Thymus (tissue), 11 donors: Measurements from ENCODE around the gene COG5. TPM values are rescaled to one million over a fixed set of nuclear protein-coding genes. Genes with fewer than 3 reads are reported as not detected.

Experiments used
- DNase-seq, 9 donors: peaks; one replicate each; pipeline ENCODE4 v3.0.0-alpha.2; 2013; ENCODE audit warnings: low spot score in 9 of 9, low read depth in 6 of 9, missing footprints in 1 of 9
- H3K27ac ChIP-seq, 2 donors: one replicate each; pipeline ENCODE4 v1.5.1; 2013; ENCODE audit warnings: control low read depth in 1 of 2, low read depth in 1 of 2, low read length in 1 of 2, mild to moderate bottlenecking in 1 of 2, moderate library complexity in 1 of 2
- H3K27me3 ChIP-seq, 2 donors: one replicate each; pipeline ENCODE4 v1.5.1; 2013; ENCODE audit warnings: low read length in 1 of 2; ENCODE audit not compliant: control insufficient read depth in 2 of 2, insufficient read depth in 1 of 2
- H3K36me3 ChIP-seq, 2 donors: one replicate each; pipeline ENCODE4 v1.5.1; 2013; ENCODE audit warnings: low read length in 1 of 2, mild to moderate bottlenecking in 1 of 2, moderate library complexity in 1 of 2; ENCODE audit not compliant: control insufficient read depth in 2 of 2, insufficient read depth in 2 of 2
- H3K4me1 ChIP-seq, 2 donors: one replicate each; pipeline ENCODE4 v1.5.1; 2013; ENCODE audit warnings: low read length in 2 of 2; ENCODE audit not compliant: control insufficient read depth in 2 of 2, insufficient read depth in 2 of 2
- H3K4me3 ChIP-seq, 2 donors: one replicate each; pipeline ENCODE4 v1.5.1; 2013; ENCODE audit warnings: low read length in 2 of 2, control low read depth in 1 of 2, mild to moderate bottlenecking in 1 of 2
- H3K9me3 ChIP-seq, 2 donors: one replicate each; pipeline ENCODE4 v1.5.1; 2013; ENCODE audit warnings: low read length in 1 of 2, mild to moderate bottlenecking in 1 of 2; ENCODE audit not compliant: control insufficient read depth in 2 of 2, insufficient read depth in 1 of 2
- WGBS: extraction: QIAGEN DNeasy Blood & Tissue Kit; methylation state at CpG from one replicate; pipeline ENCODE4 v1.1.7; 2013; 5-methylcytosine and 5-hydroxymethylcytosine counted together
- polyA plus RNA-seq: library from polyadenylated mRNA; stranded (reverse); fragments of 200-250 nt; gene quantifications from one replicate; pipeline ENCODE4 v1.2.3, GENCODE V29; 2013
- total RNA-seq: library from RNA; stranded (reverse); fragments of 120-200 nt; gene quantifications from one replicate; pipeline ENCODE4 v1.2.4, GENCODE V29; 2013
- donor health status: healthy.

The COG5 gene
- total and polyA plus RNA-seq, 2 donors: 8.7 to 25.2 TPM

DNA sequence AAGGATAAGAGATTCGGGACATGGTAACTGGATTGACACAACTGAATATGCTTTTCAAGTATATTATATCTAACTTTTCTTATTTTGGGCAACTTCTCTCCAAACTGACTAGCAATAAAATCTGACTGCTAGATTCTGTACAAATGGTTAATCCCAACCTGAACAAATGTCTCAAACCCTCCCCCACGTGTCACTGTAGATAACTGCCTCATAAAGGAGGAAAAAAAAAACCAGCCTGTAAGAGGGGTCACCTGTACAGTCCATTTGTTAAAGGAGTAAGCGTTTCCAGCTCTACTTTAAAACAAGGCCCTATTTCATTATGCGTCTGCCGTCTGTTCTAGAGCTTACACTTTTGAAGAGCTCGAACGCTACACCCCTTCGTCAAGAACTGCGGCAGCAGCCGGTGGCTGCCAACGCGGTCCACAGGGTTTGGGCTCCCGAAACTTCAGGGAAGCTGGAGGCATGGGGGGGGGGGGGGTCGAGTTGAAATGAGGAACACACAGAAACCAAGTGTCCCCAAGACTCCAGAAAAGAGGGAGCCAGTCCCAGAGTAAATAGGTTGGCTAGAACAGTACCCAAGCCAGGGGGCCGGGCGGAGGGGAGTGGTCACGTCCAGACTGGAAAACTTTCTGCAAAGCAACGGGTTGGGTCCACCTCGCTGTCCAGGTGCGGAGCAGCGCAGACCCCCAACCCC, 492 bp downstream of the COG5 start:
- no peaks in the 10 kb centered on the region for H3K4me1 ChIP-seq
- 5% methylated on average over 21 of the region's 21 CpGs for WGBS
- DNase-seq: peak in 2 of 9 donors; percentile 15 to 50

DNA sequence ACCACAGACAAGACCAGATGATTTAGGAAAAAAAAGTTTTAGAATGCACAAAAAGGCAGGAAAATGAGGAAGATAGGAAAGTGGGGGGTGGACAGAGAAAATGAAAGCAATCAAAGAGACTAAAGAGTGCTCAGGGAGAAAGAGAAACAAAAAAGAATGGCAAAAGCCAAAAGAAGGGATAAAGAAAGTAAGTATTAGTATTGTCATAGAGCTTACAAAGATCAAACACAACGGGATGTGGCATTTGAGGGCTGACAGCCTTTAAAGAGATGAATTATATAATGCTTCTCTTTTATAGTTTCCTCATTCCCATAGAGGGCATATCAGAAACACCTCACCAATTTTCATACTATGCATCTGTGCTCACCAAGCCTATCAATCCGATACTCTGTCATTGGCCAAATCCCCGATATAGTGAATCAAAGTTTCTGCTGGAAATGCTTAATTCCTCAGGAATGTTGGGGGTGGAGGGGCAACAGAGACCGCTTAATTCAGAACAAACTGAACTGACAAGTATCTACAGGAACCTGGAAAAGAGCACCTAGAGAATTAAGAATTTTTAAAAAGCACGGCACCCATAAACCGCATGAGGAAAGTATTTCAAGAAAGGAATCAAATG, 2.7 kb downstream of the COG5 start:
- WGBS: 83% methylated on average over 6 of the region's 6 CpGs
- Histone ChIP-seq H3K36me3 (peaks cover 8 to 9% of the 10 kb centered on the region in 2 donors), H3K4me3 (no peak overlapping the region), H3K27me3 (no peaks in the 10 kb centered on the region), H3K4me1 (no peaks in the 10 kb centered on the region), H3K9me3 (no peaks in the 10 kb centered on the region), H3K27ac (no peak overlapping the region)
- peak in 1 of 9 donors; percentile 35 for DNase-seq

More for the DNA sequence above, 492 bp downstream of the COG5 start:
- H3K9me3 ChIP-seq: no peaks in the 10 kb centered on the region
- H3K27ac ChIP-seq: peak overlapping the region; percentile 80 to 85
- no peaks in the 10 kb centered on the region for H3K36me3 ChIP-seq
- H3K4me3 ChIP-seq: peak overlapping the region; percentile 79 to 81
- no peaks in the 10 kb centered on the region for H3K27me3 ChIP-seq

DNA sequence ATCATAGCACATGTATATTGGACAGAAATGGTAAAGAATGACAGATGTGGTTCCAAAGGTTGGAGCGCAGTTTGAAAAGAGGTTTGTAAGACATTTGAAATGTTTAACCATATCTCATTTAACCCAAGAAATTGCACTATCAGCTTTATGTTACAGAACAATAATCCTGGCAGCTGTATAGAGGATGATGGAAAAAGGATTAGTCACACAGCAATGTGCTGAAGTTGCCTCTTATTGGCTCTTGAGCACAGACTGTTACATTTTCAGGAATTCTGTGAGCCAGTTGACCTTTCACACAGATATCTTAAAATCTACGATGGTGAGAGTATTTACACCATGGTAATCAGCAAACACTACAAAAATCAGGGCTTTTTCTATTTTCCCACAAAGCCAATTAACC, 3.9 kb downstream of the COG5 start:
- H3K36me3 ChIP-seq: peaks cover 10 to 14% of the 10 kb centered on the region in 2 donors
- H3K27me3 ChIP-seq: no peaks in the 10 kb centered on the region
- no peak overlapping the region for H3K27ac ChIP-seq
- H3K4me3 ChIP-seq: no peak overlapping the region
- H3K9me3 ChIP-seq: no peaks in the 10 kb centered on the region
- WGBS: 92% methylated on average over 2 of the region's 2 CpGs
- H3K4me1 ChIP-seq: no peaks in the 10 kb centered on the region
- no peak for DNase-seq

DNA sequence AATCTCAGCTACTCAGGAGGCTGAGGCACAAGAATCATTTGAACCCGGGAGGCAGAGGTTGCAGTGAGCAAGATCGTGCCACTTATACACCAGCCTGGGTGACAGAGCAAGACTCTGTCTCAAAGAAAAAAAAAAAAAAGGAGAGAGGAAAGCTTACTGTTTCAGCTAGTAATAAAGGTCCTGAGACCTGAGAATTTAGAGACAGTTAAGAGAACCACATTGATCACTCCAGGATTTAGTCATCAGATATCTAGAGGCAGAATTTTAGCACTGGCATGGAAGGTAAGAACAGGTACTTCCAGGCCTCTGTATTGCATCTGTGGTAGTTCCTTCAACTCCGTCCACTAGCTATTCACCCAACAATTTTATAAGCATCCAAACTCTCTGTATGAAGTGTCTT, 7.8 kb downstream of the COG5 start:
- H3K36me3 ChIP-seq: peaks cover 19 to 25% of the 10 kb centered on the region in 2 donors
- WGBS: 100% methylated on average over 3 of the region's 3 CpGs
- no peak for DNase-seq

DNA sequence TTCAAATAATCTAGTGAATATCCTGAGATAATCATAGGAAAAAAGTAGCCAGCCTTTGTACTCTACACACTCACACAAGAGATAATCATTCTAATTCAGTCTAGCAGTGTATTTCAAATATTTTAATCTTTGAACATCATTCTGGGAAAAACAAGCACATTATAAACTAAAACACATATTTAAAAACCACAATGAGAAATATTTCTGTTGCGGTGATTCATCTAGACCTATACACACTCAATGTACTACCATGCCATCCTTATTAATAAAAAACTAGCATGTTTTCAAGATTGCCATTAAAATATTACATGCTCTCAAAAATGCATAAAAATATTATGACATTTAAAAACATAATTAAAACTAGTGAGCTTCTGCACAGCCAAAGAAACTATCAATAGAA, 11.8 kb downstream of the COG5 start:
- Histone ChIP-seq H3K4me3 (no peak overlapping the region), H3K27me3 (no peaks in the 10 kb centered on the region), H3K9me3 (no peaks in the 10 kb centered on the region), H3K36me3 (peaks cover 22 to 26% of the 10 kb centered on the region in 2 donors), H3K27ac (no peak overlapping the region), H3K4me1 (no peaks in the 10 kb centered on the region)
- 100% methylated on average over 1 of the region's 1 CpG for WGBS
- DNase-seq: no peak

More for the DNA sequence above, 7.8 kb downstream of the COG5 start:
- Histone ChIP-seq H3K27me3 (no peaks in the 10 kb centered on the region), H3K9me3 (no peaks in the 10 kb centered on the region), H3K4me1 (no peaks in the 10 kb centered on the region), H3K4me3 (no peak overlapping the region), H3K27ac (no peak overlapping the region)

DNA sequence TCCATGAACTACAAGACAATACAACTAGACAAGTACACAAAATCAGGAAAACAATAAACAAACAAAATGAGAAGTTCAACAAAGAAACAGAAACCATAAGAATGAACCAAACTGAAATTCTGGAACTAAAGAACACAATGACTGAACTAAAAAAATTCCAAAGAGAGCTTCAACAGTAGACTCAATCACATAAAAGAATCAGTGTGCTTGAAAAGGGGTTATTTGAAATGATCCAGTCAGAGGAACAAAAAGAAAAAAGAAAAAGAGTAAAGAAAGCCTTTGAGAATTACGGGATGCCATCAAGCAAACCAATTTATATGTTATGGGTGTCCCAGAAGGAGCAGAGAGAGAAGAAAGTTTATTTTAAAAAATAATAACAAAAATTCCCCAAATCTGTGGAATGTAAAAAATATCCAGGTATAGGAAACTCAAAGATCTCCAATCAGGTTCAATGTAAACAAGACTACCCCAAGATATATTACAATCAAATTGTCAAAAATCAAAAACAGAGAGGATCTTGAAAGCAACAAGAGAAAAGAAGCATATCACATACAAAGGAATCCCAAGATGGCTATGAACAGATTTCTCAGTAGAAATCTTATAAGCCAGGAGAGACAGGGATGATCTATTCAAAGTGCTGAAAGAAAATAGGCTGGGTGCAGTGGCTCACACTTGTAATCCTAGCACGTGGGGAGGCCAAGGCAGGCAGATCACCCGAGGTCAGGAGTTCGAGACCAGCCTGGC, 18.7 kb downstream of the COG5 start:
- no peaks in the 10 kb centered on the region for H3K27me3 ChIP-seq
- peaks cover 1 to 10% of the 10 kb centered on the region in 2 donors for H3K9me3 ChIP-seq
- DNase-seq: no peak
- peaks cover 22% of the 10 kb centered on the region in 2 donors for H3K36me3 ChIP-seq
- no peak overlapping the region for H3K27ac ChIP-seq
- no peak overlapping the region for H3K4me3 ChIP-seq
- no peaks in the 10 kb centered on the region for H3K4me1 ChIP-seq
- WGBS: 98% methylated on average over 4 of the region's 4 CpGs

DNA sequence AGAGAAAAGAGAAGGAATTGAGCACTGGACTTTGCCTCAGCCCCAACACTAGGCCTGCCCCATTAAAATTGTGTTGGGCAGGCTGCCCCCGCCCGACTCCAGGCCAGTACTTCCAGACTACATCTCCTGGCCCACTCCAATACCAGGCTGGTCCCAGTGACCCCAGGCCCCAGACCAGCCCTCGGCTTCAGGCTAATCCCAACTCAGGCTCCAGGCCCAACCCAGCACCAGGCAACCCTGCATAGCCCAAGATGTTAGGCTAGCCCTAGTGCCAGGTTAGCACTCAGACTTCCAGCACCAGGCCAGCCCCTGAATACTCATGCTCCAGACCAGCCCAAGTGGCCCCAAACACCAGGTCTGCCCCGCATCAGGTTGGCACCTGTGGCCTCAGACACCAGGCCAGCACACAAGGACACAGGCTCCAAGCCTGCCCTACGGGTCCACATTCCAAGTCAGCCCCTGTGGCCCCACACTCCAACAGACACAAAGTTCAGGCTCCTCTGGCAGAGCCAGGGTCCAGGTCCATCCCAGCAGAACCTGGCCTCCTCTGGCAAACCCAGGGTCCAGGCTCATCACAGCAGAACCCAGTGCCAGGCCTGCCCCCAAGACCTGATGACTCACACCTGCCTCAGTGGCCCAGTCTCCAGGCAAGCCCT, 20.3 kb downstream of the COG5 start:
- peaks cover 1 to 10% of the 10 kb centered on the region in 2 donors for H3K9me3 ChIP-seq
- H3K36me3 ChIP-seq: peaks cover 22% of the 10 kb centered on the region in 2 donors
- H3K27ac ChIP-seq: no peak overlapping the region

DNA sequence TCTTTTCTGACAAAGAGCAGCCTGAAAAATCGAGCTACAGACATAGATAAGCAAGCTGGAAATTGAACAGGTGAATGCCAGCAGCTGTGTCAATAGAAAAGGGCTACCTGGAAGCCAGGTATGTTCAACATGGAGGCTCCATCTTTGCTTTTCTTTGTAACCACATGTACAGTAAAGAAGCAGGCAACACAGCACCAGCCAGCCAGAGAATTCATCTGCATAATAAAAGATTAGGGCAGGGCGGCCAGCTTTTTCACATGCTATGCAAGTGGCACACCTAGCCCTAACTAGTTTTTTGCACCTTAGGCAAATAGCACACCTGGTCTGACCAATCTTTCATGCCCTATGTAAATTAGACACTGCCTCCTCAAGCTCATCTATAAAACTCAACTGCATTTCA, 25.7 kb downstream of the COG5 start:
- H3K9me3 ChIP-seq: no peaks in the 10 kb centered on the region
- no peak overlapping the region for H3K4me3 ChIP-seq
- no peak for DNase-seq
- no peak overlapping the region for H3K27ac ChIP-seq
- H3K27me3 ChIP-seq: no peaks in the 10 kb centered on the region
- peaks cover 0 to 6% of the 10 kb centered on the region in 2 donors for H3K36me3 ChIP-seq
- WGBS: 68% methylated on average over 2 of the region's 2 CpGs
- no peaks in the 10 kb centered on the region for H3K4me1 ChIP-seq

More for the DNA sequence above, 20.3 kb downstream of the COG5 start:
- Histone ChIP-seq H3K4me1 (no peaks in the 10 kb centered on the region), H3K4me3 (no peak overlapping the region), H3K27me3 (no peaks in the 10 kb centered on the region)
- WGBS: 99% methylated on average over 5 of the region's 5 CpGs
- no peak for DNase-seq
